ENCODE data around the gene GGN. TPM values are rescaled to one million over a fixed set of nuclear protein-coding genes. Genes with fewer than 3 reads are reported as not detected.

GGN gene
- total RNA-seq, 1 donor from 2014 or later = 46.9 TPM

GRCh38 chr19:38402623-38402966 lies 14.8 kb upstream of the GGN start:
- no peak overlapping the region for H3K27ac ChIP-seq
- H3K4me3 ChIP-seq = peak overlapping the region; percentile 49 to 93
- no peaks in the 10 kb centered on the region for H3K9me3 ChIP-seq
- H3K36me3 ChIP-seq = peaks cover 9 to 19% of the 10 kb centered on the region in 2 donors
- no peaks in the 10 kb centered on the region for H3K27me3 ChIP-seq
- peaks cover 0 to 11% of the 10 kb centered on the region in 2 donors for H3K4me1 ChIP-seq
- intact Hi-C loops (cut with DNase I) = loop anchor here (2.0 to 5.0 kb wide), 4 partner anchors 66 to 500 kb away; no protein-coding TSS in a partner anchor
- no peak for DNase-seq (ENCODE audit: low spot score in 2 of 2)
- TF ChIP-seq CTCF (IDR thresholded peaks at IDR 0.05) = no peak

GRCh38 chr19:38401148-38401547 lies 13.3 kb upstream of the GGN start:
- H3K36me3 ChIP-seq = peaks cover 0 to 9% of the 10 kb centered on the region in 2 donors
- no peak overlapping the region for H3K27ac ChIP-seq
- H3K27me3 ChIP-seq = no peaks in the 10 kb centered on the region
- no peaks in the 10 kb centered on the region for H3K9me3 ChIP-seq
- no peak for TF ChIP-seq CTCF (IDR thresholded peaks at IDR 0.05)
- no peak for DNase-seq (ENCODE audit: low spot score in 2 of 2)
- intact Hi-C loops (cut with DNase I) = loop anchor here (5.0 kb wide), 1 partner anchor 501 kb away; no protein-coding TSS in a partner anchor
- no peak overlapping the region for H3K4me3 ChIP-seq
- H3K4me1 ChIP-seq = peaks cover 0 to 11% of the 10 kb centered on the region in 2 donors

- no peak for TF ChIP-seq CTCF (IDR thresholded peaks at IDR 0.05)
- Histone ChIP-seq H3K4me1 (peaks cover 0 to 11% of the 10 kb centered on the region in 2 donors), H3K36me3 (peaks cover 0 to 7% of the 10 kb centered on the region in 2 donors), H3K4me3 (no peak overlapping the region), H3K27me3 (no peaks in the 10 kb centered on the region), H3K27ac (no peak overlapping the region), H3K9me3 (no peaks in the 10 kb centered on the region)
- DNase-seq (ENCODE audit: low spot score in 2 of 2) = no peak
- intact Hi-C loops (cut with DNase I) = loop anchor here (5.0 kb wide), 1 partner anchor 502 kb away; no protein-coding TSS in a partner anchor
Measured at GRCh38 chr19:38400361-38400760, 12.5 kb upstream of the GGN start.

GRCh38 chr19:38399537-38399936 lies 11.7 kb upstream of the GGN start:
- H3K36me3 ChIP-seq = no peaks in the 10 kb centered on the region
- no peak overlapping the region for H3K27ac ChIP-seq
- no peak for TF ChIP-seq CTCF (IDR thresholded peaks at IDR 0.05)
- peaks cover 0 to 11% of the 10 kb centered on the region in 2 donors for H3K4me1 ChIP-seq
- H3K9me3 ChIP-seq = no peaks in the 10 kb centered on the region
- DNase-seq (ENCODE audit: low spot score in 2 of 2) = no peak
- H3K4me3 ChIP-seq = no peak overlapping the region
- intact Hi-C loops (cut with DNase I) = loop anchor here (10.0 kb wide), 1 partner anchor 315 kb away; no protein-coding TSS in a partner anchor
- no peaks in the 10 kb centered on the region for H3K27me3 ChIP-seq

GRCh38 chr19:38399081-38399480 lies 11.2 kb upstream of the GGN start:
- Histone ChIP-seq H3K27ac (no peak overlapping the region), H3K4me1 (peaks cover 0 to 8% of the 10 kb centered on the region in 2 donors), H3K4me3 (no peak overlapping the region), H3K9me3 (no peaks in the 10 kb centered on the region), H3K36me3 (no peaks in the 10 kb centered on the region), H3K27me3 (no peaks in the 10 kb centered on the region)
- intact Hi-C loops (cut with DNase I) = loop anchor here (10.0 kb wide), 1 partner anchor 316 kb away; no protein-coding TSS in a partner anchor
- TF ChIP-seq CTCF (IDR thresholded peaks at IDR 0.05) = no peak
- DNase-seq (ENCODE audit: low spot score in 2 of 2) = no peak
